SK-N-SH treated with all-trans-retinoic acid at 6 μM for 48 hours (cell line): ENCODE measurements around the gene VPS39.

ENCODE experiments used
- ARNTL ChIP-seq: fragments of 450-650 bp; formaldehyde crosslinking; IDR thresholded peaks from 2 replicates; pipeline ENCODE4 v1.5.0; 2020; ENCODE audit warnings: low read depth, mild to moderate bottlenecking, moderate library complexity, borderline replicate concordance
- GLIS3 ChIP-seq: fragments of 250-450 bp; sonication (Bioruptor Pico); IDR thresholded peaks from 2 replicates; pipeline ENCODE4 v1.5.0; 2020; ENCODE audit warnings: mild to moderate bottlenecking, moderate library complexity
- ISL1 ChIP-seq: fragments of 250-450 bp; sonication (Bioruptor Pico); IDR thresholded peaks from 2 replicates; pipeline ENCODE4 v2.1.2; 2022; ENCODE audit warnings: mild to moderate bottlenecking, moderate library complexity
- PPARA ChIP-seq: fragments of 250-450 bp; sonication (Bioruptor Pico); IDR thresholded peaks from 2 replicates; pipeline ENCODE4 v1.5.0; 2020; ENCODE audit warnings: mild to moderate bottlenecking, borderline replicate concordance
- RARB ChIP-seq: fragments of 250-450 bp; sonication (Bioruptor Pico); IDR thresholded peaks from 2 replicates; pipeline ENCODE4 v1.8.0; 2021; ENCODE audit warnings: mild to moderate bottlenecking, moderate library complexity
- TCF4 ChIP-seq: fragments of 250-450 bp; sonication (Bioruptor Pico); IDR thresholded peaks from 2 replicates; pipeline ENCODE4 v1.8.0; 2021; ENCODE audit warnings: mild to moderate bottlenecking, moderate library complexity, borderline replicate concordance
- ZC3H10 ChIP-seq: fragments of 250-450 bp; sonication (Bioruptor Pico); IDR thresholded peaks from 2 replicates; pipeline ENCODE4 v1.5.1; 2021; ENCODE audit warnings: mild to moderate bottlenecking, moderate library complexity
- ZFP30 ChIP-seq: fragments of 450-650 bp; formaldehyde crosslinking; IDR thresholded peaks from 2 replicates; pipeline ENCODE4 v1.5.0; 2022; ENCODE audit warnings: mild to moderate bottlenecking, moderate library complexity
- ZNF565 ChIP-seq: fragments of 450-650 bp; formaldehyde crosslinking; conservative IDR thresholded peaks from 2 replicates; pipeline ENCODE4 v1.5.0; 2020; ENCODE audit warnings: low read depth, mild to moderate bottlenecking, moderate library complexity
- TF ChIP-seq, protein P1 (sequence below): fragments of 250-450 bp; sonication (Bioruptor Pico); IDR thresholded peaks from 2 replicates; pipeline ENCODE4 v1.8.0; 2020; ENCODE audit warnings: mild to moderate bottlenecking, moderate library complexity, borderline replicate concordance
- TF ChIP-seq, protein P2 (sequence below): fragments of 250-450 bp; sonication (Bioruptor Pico); IDR thresholded peaks from 2 replicates; pipeline ENCODE4 v1.5.0; 2020; ENCODE audit warnings: mild to moderate bottlenecking, moderate library complexity
- TF ChIP-seq, protein P3 (sequence below): fragments of 250-450 bp; sonication (Bioruptor Pico); IDR thresholded peaks from 2 replicates; pipeline ENCODE4 v1.5.1; 2020; ENCODE audit warnings: low read depth, mild to moderate bottlenecking, moderate library complexity

DNA sequence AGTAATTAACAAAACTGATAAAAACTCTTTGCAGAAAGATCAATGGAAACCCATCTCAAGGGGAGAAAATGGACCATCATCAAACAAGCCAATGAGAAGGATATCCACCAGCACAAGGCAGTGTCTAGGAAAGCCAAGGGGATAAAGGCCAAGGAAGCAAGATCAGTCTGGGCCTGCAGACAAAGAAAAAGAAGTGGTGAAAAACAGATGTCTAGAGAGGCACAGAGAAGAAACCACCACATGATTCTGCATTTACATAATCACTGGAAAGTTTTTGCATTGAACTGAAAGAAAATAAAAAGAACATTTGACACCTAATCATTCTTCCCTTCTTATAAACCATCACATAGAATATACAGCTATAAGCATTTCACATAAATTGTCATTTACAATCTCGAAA lies 23.0 kb upstream of the VPS39 start:
- TF ChIP-seq GLIS3 (no peak), ZC3H10 (CRISPR knock-in tag) (no peak), ZNF565 (CRISPR knock-in tag) (no peak), ARNTL (CRISPR knock-in tag) (no peak), ISL1 (CRISPR knock-in tag) (no peak), ZFP30 (CRISPR knock-in tag) (no peak), PPARA (CRISPR knock-in tag) (no peak), RARB (no peak), TCF4 (no peak)
- TF ChIP-seq, protein P1, sequence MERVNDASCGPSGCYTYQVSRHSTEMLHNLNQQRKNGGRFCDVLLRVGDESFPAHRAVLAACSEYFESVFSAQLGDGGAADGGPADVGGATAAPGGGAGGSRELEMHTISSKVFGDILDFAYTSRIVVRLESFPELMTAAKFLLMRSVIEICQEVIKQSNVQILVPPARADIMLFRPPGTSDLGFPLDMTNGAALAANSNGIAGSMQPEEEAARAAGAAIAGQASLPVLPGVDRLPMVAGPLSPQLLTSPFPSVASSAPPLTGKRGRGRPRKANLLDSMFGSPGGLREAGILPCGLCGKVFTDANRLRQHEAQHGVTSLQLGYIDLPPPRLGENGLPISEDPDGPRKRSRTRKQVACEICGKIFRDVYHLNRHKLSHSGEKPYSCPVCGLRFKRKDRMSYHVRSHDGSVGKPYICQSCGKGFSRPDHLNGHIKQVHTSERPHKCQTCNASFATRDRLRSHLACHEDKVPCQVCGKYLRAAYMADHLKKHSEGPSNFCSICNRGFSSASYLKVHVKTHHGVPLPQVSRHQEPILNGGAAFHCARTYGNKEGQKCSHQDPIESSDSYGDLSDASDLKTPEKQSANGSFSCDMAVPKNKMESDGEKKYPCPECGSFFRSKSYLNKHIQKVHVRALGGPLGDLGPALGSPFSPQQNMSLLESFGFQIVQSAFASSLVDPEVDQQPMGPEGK = no peak
- TF ChIP-seq, protein P2, sequence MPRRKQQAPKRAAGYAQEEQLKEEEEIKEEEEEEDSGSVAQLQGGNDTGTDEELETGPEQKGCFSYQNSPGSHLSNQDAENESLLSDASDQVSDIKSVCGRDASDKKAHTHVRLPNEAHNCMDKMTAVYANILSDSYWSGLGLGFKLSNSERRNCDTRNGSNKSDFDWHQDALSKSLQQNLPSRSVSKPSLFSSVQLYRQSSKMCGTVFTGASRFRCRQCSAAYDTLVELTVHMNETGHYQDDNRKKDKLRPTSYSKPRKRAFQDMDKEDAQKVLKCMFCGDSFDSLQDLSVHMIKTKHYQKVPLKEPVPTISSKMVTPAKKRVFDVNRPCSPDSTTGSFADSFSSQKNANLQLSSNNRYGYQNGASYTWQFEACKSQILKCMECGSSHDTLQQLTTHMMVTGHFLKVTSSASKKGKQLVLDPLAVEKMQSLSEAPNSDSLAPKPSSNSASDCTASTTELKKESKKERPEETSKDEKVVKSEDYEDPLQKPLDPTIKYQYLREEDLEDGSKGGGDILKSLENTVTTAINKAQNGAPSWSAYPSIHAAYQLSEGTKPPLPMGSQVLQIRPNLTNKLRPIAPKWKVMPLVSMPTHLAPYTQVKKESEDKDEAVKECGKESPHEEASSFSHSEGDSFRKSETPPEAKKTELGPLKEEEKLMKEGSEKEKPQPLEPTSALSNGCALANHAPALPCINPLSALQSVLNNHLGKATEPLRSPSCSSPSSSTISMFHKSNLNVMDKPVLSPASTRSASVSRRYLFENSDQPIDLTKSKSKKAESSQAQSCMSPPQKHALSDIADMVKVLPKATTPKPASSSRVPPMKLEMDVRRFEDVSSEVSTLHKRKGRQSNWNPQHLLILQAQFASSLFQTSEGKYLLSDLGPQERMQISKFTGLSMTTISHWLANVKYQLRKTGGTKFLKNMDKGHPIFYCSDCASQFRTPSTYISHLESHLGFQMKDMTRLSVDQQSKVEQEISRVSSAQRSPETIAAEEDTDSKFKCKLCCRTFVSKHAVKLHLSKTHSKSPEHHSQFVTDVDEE (CRISPR knock-in tag) = no peak
- TF ChIP-seq, protein P3, sequence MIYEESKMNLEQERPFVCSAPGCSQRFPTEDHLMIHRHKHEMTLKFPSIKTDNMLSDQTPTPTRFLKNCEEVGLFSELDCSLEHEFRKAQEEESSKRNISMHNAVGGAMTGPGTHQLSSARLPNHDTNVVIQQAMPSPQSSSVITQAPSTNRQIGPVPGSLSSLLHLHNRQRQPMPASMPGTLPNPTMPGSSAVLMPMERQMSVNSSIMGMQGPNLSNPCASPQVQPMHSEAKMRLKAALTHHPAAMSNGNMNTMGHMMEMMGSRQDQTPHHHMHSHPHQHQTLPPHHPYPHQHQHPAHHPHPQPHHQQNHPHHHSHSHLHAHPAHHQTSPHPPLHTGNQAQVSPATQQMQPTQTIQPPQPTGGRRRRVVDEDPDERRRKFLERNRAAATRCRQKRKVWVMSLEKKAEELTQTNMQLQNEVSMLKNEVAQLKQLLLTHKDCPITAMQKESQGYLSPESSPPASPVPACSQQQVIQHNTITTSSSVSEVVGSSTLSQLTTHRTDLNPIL (CRISPR knock-in tag) = no peak
